HEK293 (cell line): ENCODE results near the gene E4F1.

Source experiments
- CTCF ChIA-PET: fragments of 350-600 bp; formaldehyde crosslinking; extraction: SDS; loops from one replicate; lab custom pipeline; 2021; ENCODE audit warnings: antibody characterized with exemption; lab: Yijun Ruan, JAX
- POLR2A ChIA-PET: fragments of 300-600 bp; formaldehyde crosslinking; extraction: SDS; loops from one replicate; lab custom pipeline; 2020; ENCODE audit warnings: antibody characterized with exemption, inconsistent platforms; lab: Yijun Ruan, JAX
- H3K27ac ChIP-seq: fragments of 200-500 bp; sonication (Bioruptor generic); 2 replicates; pipeline ENCODE4 v1.5.1; 2014; ENCODE audit warnings: low read depth, low read length, control low read depth, inconsistent platforms; ENCODE audit errors: extremely low read depth
- H3K36me3 ChIP-seq, 2 experiments: fragments of 200-500 bp in 1 of 2; sonication (Bioruptor generic) in 1 of 2; 1 replicate in 1 of 2; 2 replicates in 1 of 2; pipeline ENCODE4 v1.5.1; 2014 to 2017; ENCODE audit warnings: inconsistent platforms in 2 of 2, low read length in 2 of 2; ENCODE audit not compliant: control insufficient read depth in 2 of 2, insufficient read depth in 1 of 2
- H3K4me1 ChIP-seq: fragments of 200-500 bp; sonication (Bioruptor generic); 2 replicates; pipeline ENCODE4 v1.5.1; 2014; ENCODE audit warnings: mild to moderate bottlenecking, low read length, inconsistent platforms; ENCODE audit not compliant: control insufficient read depth, insufficient read depth
- H3K4me3 ChIP-seq: 2 replicates; pipeline ENCODE4 v1.5.1; 2011; ENCODE audit warnings: low read depth, mild to moderate bottlenecking, control low read depth, low read length, moderate library complexity
- H3K9me3 ChIP-seq: fragments of 200-500 bp; sonication (Bioruptor generic); 2 replicates; pipeline ENCODE4 v1.5.1; 2014; ENCODE audit warnings: low read depth, low read length, inconsistent platforms; ENCODE audit not compliant: control insufficient read depth, insufficient read depth
- FEZF1 ChIP-seq: fragments of 450-650 bp; formaldehyde crosslinking; IDR thresholded peaks from 2 replicates; pipeline ENCODE4 v1.5.1; 2016; ENCODE audit warnings: missing biosample characterization, missing genetic modification characterization
- HOXC10 ChIP-seq: sonication (generic); formaldehyde crosslinking; IDR thresholded peaks from 2 replicates; pipeline ENCODE4 v1.8.1; 2023; ENCODE audit warnings: mild to moderate bottlenecking, missing genetic modification reagents
- TSHZ1 ChIP-seq: fragments of 450-650 bp; formaldehyde crosslinking; IDR thresholded peaks from 2 replicates; pipeline ENCODE4 v1.5.1; 2016; ENCODE audit warnings: missing biosample characterization, missing genetic modification characterization, borderline replicate concordance
- YY1 ChIP-seq: fragments of 450-650 bp; formaldehyde crosslinking; IDR thresholded peaks from 2 replicates; pipeline ENCODE4 v1.5.1; 2018; ENCODE audit warnings: missing biosample characterization, missing genetic modification characterization
- ZFP3 ChIP-seq: fragments of 450-650 bp; formaldehyde crosslinking; IDR thresholded peaks from 2 replicates; pipeline ENCODE4 v1.5.1; 2016; ENCODE audit warnings: low read depth, missing biosample characterization, missing genetic modification characterization
- ZFP69B ChIP-seq: fragments of 450-650 bp; formaldehyde crosslinking; IDR thresholded peaks from 2 replicates; pipeline ENCODE4 v1.5.1; 2016; ENCODE audit warnings: missing biosample characterization, missing genetic modification characterization
- ZNF133 ChIP-seq: fragments of 450-650 bp; formaldehyde crosslinking; IDR thresholded peaks from 2 replicates; pipeline ENCODE4 v1.5.1; 2016; ENCODE audit warnings: missing biosample characterization, missing genetic modification characterization
- ZNF146 ChIP-seq: fragments of 450-650 bp; formaldehyde crosslinking; IDR thresholded peaks from 2 replicates; pipeline ENCODE4 v1.5.1; 2016; ENCODE audit warnings: missing biosample characterization, missing genetic modification characterization
- ZNF175 ChIP-seq: fragments of 450-650 bp; formaldehyde crosslinking; IDR thresholded peaks from 2 replicates; pipeline ENCODE4 v1.5.1; 2016; ENCODE audit warnings: missing biosample characterization, missing genetic modification characterization
- ZNF221 ChIP-seq: fragments of 450-650 bp; formaldehyde crosslinking; IDR thresholded peaks from 2 replicates; pipeline ENCODE4 v1.5.1; 2017; ENCODE audit warnings: missing biosample characterization, missing genetic modification characterization, borderline replicate concordance
- ZNF274 ChIP-seq, 2 experiments: fragments of 200-500 bp in 1 of 2; fragments of 450-650 bp in 1 of 2; sonication (Bioruptor generic) in 1 of 2; formaldehyde crosslinking in 1 of 2; IDR thresholded peaks; 2 replicates each; pipeline versions ENCODE4 v1.5.1 to v1.6.1; 2014 to 2016; ENCODE audit warnings: borderline replicate concordance in 1 of 2, inconsistent platforms in 1 of 2, low read length in 1 of 2, missing biosample characterization in 1 of 2, missing genetic modification characterization in 1 of 2
- ZNF292 ChIP-seq: fragments of 450-650 bp; formaldehyde crosslinking; IDR thresholded peaks from 2 replicates; pipeline ENCODE4 v1.5.1; 2016; ENCODE audit warnings: low read depth, missing biosample characterization, missing genetic modification characterization, borderline replicate concordance
- ZNF518A ChIP-seq: fragments of 450-650 bp; formaldehyde crosslinking; conservative IDR thresholded peaks from 2 replicates; pipeline ENCODE4 v1.5.1; 2016; ENCODE audit warnings: low read depth, missing biosample characterization, missing genetic modification characterization
- ZNF555 ChIP-seq: fragments of 450-650 bp; formaldehyde crosslinking; conservative IDR thresholded peaks from 2 replicates; pipeline ENCODE4 v1.5.1; 2017; ENCODE audit warnings: missing biosample characterization, mild to moderate bottlenecking, missing genetic modification characterization, inconsistent platforms
- ZNF580 ChIP-seq: fragments of 450-650 bp; formaldehyde crosslinking; IDR thresholded peaks from 2 replicates; pipeline ENCODE4 v1.5.1; 2016; ENCODE audit warnings: missing biosample characterization, missing genetic modification characterization
- ZNF677 ChIP-seq: fragments of 450-650 bp; IDR thresholded peaks from 2 replicates; pipeline ENCODE4 v1.5.0; 2018; ENCODE audit warnings: missing biosample characterization, mild to moderate bottlenecking, missing genetic modification characterization, moderate library complexity
- ZNF837 ChIP-seq: fragments of 450-650 bp; formaldehyde crosslinking; IDR thresholded peaks from 2 replicates; pipeline ENCODE4 v1.5.1; 2016; ENCODE audit warnings: missing biosample characterization, missing genetic modification characterization
- TF ChIP-seq, protein P1 (sequence below): fragments of 450-650 bp; IDR thresholded peaks from 2 replicates; pipeline ENCODE4 v1.5.1; 2018; ENCODE audit warnings: missing biosample characterization, mild to moderate bottlenecking, missing genetic modification characterization
- TF ChIP-seq, protein P2 (sequence below): fragments of 450-650 bp; formaldehyde crosslinking; IDR thresholded peaks from 2 replicates; pipeline ENCODE4 v1.5.1; 2016; ENCODE audit warnings: missing biosample characterization, missing genetic modification characterization
- TF ChIP-seq, protein P3 (sequence below): fragments of 450-650 bp; formaldehyde crosslinking; IDR thresholded peaks from 2 replicates; pipeline ENCODE4 v1.5.1; 2016; ENCODE audit warnings: missing biosample characterization, missing genetic modification characterization

The E4F1 gene

GRCh38 chr16:2270070-2270462 lies 46.7 kb downstream of the E4F1 start (continued):
- no peak for TF ChIP-seq ZNF580 (tag by site-specific recombination)

DNA sequence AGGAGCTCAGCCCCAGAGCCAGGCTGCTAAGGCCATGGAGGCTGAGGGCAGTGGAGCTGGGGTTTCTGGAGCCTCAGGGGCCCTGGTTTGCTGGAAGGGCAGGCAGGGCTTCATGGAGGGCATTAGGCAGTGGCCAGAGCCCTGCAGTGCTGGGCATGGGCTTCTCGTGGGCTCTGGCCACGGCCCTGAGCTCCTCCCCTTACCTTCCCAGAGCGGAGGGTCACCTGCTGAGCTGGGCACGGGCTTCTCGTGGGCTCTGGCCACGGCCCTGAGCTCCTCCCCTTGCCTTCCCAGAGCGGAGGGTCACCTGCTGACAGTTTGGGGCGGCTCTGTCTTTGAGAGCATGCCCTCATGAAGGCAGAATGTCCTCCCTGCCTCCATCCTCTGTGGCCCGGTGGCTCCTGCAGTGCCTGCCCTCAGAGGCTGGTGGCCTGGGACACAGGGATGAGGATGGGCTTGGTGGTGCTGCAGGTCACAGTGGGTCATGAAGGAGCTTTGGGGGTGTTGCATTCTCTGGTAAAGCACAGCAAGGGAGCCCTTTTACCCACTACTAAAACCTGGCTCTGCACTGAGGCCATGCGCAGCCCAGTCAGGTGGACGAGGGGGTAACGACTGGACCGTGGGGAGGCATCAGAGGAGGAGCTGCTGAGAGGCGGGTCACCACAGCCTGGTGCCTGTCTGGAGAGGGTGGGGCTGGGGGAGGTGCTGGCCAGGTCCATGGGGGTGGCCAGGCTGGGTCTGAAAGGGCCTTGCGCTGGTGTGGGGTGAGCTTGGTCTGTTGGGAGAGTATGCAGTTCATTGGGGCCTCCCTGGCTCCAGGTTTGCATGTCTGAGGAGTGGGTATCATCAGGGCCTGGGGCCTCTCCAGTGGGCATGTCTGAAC lies 47.4 kb downstream of the E4F1 start:
- no peak for TF ChIP-seq HOXC10 (CRISPR knock-in tag)
- no peak for TF ChIP-seq ZNF555 (tag by site-specific recombination)
- no peak for TF ChIP-seq ZFP3 (tag by site-specific recombination)
- no peak for TF ChIP-seq ZNF221 (tag by site-specific recombination)
- TF ChIP-seq, protein P1, sequence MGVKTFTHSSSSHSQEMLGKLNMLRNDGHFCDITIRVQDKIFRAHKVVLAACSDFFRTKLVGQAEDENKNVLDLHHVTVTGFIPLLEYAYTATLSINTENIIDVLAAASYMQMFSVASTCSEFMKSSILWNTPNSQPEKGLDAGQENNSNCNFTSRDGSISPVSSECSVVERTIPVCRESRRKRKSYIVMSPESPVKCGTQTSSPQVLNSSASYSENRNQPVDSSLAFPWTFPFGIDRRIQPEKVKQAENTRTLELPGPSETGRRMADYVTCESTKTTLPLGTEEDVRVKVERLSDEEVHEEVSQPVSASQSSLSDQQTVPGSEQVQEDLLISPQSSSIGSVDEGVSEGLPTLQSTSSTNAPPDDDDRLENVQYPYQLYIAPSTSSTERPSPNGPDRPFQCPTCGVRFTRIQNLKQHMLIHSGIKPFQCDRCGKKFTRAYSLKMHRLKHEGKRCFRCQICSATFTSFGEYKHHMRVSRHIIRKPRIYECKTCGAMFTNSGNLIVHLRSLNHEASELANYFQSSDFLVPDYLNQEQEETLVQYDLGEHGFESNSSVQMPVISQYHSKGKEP (tag by site-specific recombination): no peak
- TF ChIP-seq ZFP69B (tag by site-specific recombination): no peak
- no peak for TF ChIP-seq ZNF837 (tag by site-specific recombination)
- TF ChIP-seq, protein P2, sequence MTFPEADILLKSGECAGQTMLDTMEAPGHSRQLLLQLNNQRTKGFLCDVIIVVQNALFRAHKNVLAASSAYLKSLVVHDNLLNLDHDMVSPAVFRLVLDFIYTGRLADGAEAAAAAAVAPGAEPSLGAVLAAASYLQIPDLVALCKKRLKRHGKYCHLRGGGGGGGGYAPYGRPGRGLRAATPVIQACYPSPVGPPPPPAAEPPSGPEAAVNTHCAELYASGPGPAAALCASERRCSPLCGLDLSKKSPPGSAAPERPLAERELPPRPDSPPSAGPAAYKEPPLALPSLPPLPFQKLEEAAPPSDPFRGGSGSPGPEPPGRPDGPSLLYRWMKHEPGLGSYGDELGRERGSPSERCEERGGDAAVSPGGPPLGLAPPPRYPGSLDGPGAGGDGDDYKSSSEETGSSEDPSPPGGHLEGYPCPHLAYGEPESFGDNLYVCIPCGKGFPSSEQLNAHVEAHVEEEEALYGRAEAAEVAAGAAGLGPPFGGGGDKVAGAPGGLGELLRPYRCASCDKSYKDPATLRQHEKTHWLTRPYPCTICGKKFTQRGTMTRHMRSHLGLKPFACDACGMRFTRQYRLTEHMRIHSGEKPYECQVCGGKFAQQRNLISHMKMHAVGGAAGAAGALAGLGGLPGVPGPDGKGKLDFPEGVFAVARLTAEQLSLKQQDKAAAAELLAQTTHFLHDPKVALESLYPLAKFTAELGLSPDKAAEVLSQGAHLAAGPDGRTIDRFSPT (tag by site-specific recombination): no peak
- TF ChIP-seq FEZF1: no peak
- no peak for TF ChIP-seq ZNF274 (IDR thresholded peaks at IDR 0.05; ENCODE audit: low read length)
- no peak for TF ChIP-seq ZNF274 (tag by site-specific recombination; IDR thresholded peaks at IDR 0.05; ENCODE audit: borderline replicate concordance)
- TF ChIP-seq, protein P3, sequence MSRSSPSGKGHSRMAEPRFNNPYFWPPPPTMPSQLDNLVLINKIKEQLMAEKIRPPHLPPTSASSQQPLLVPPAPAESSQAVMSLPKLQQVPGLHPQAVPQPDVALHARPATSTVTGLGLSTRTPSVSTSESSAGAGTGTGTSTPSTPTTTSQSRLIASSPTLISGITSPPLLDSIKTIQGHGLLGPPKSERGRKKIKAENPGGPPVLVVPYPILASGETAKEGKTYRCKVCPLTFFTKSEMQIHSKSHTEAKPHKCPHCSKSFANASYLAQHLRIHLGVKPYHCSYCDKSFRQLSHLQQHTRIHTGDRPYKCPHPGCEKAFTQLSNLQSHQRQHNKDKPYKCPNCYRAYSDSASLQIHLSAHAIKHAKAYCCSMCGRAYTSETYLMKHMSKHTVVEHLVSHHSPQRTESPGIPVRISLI (tag by site-specific recombination): no peak
- TF ChIP-seq YY1 (tag by site-specific recombination): no peak
- TF ChIP-seq TSHZ1 (tag by site-specific recombination): no peak
- TF ChIP-seq ZNF133 (tag by site-specific recombination): no peak
- no peak for TF ChIP-seq ZNF175
- TF ChIP-seq ZNF677 (tag by site-specific recombination): no peak
- no peak for TF ChIP-seq ZNF146 (tag by site-specific recombination)
- TF ChIP-seq ZNF518A: no peak
- TF ChIP-seq ZNF292 (tag by site-specific recombination): no peak
- ChIA-PET POLR2A (interaction anchor here (0.6 to 2.6 kb wide), 5 partner anchors 20 to 198 kb away, joined by 3 to 9 read pairs (median 4); partner anchors contain the start of genes ECI1, PGP and TRAF7), CTCF (interaction anchor here (0.8 kb wide), 1 partner anchor 34 kb away, joined by 3 read pairs; the partner anchor contains the start of gene DNASE1L2)
- H3K27ac ChIP-seq: no peak overlapping the region
- no peaks in the 10 kb centered on the region for H3K9me3 ChIP-seq
- H3K36me3 ChIP-seq: peaks cover 0 to 12% of the 10 kb centered on the region in 2 experiments; a peak in 1 of 3 replicates
- H3K4me3 ChIP-seq: no peak overlapping the region
- peaks cover 3% of the 10 kb centered on the region; the same call in 1 of the 2 replicates for H3K4me1 ChIP-seq
